Osteoblast (primary cell): ENCODE results near the gene GSTCD. TPM values are rescaled to one million over a fixed set of nuclear protein-coding genes. Genes with fewer than 3 reads are reported as not detected.
"Not testable (repeated sequence)": the region's sequence is repeated elsewhere in the genome, so short reads cannot be mapped to it uniquely, and the experiment has no call there.

Experiments used
- DNase-seq: peaks from one replicate; pipeline ENCODE4 v3.0.0; 2011; ENCODE audit warnings: low spot score, mixed read lengths; ENCODE audit not compliant: insufficient read length; ENCODE audit errors: missing footprints
- H2AFZ ChIP-seq: 2 replicates; pipeline ENCODE4 v1.6.0; 2011; ENCODE audit warnings: mild to moderate bottlenecking, low read length
- H3K27ac ChIP-seq: 2 replicates; pipeline ENCODE4 v1.5.1; 2011; ENCODE audit warnings: mild to moderate bottlenecking, low read depth, low read length, moderate library complexity
- H3K27me3 ChIP-seq: 2 replicates; pipeline ENCODE4 v1.6.0; 2012; ENCODE audit warnings: mild to moderate bottlenecking, control low read depth, inconsistent platforms, low read length, moderate library complexity; ENCODE audit not compliant: insufficient read depth
- H3K36me3 ChIP-seq: 2 replicates; pipeline ENCODE4 v1.5.1; 2011; ENCODE audit warnings: mild to moderate bottlenecking, low read length, control low read depth, moderate library complexity; ENCODE audit not compliant: insufficient read depth
- H3K4me1 ChIP-seq: 2 replicates; pipeline ENCODE4 v1.5.1; 2011; ENCODE audit warnings: mild to moderate bottlenecking, low read length, control low read depth, moderate library complexity; ENCODE audit not compliant: insufficient read depth
- H3K4me2 ChIP-seq: 2 replicates; pipeline ENCODE4 v1.6.0; 2011; ENCODE audit warnings: mild to moderate bottlenecking, low read length; ENCODE audit not compliant: insufficient read depth
- H3K4me3 ChIP-seq: fragments of 200-600 bp; sonication (generic); 3 replicates; pipeline ENCODE4 v1.5.1; 2012; ENCODE audit warnings: mild to moderate bottlenecking, low read length, inconsistent platforms; ENCODE audit not compliant: insufficient read depth
- H3K79me2 ChIP-seq: 2 replicates; pipeline ENCODE4 v1.6.0; 2012; ENCODE audit warnings: mild to moderate bottlenecking, low read length, control low read depth, inconsistent platforms; ENCODE audit not compliant: insufficient read depth
- H3K9me3 ChIP-seq: 2 replicates; pipeline ENCODE4 v1.5.1; 2011; ENCODE audit warnings: low read depth, low read length, control low read depth
- H4K20me1 ChIP-seq: 2 replicates; pipeline ENCODE4 v1.6.0; 2012; ENCODE audit warnings: mild to moderate bottlenecking, low read length, control low read depth; ENCODE audit not compliant: insufficient read depth
- CTCF ChIP-seq: IDR thresholded peaks from 2 replicates; pipeline ENCODE4 v1.5.1; 2011; ENCODE audit warnings: mild to moderate bottlenecking, low read depth, low read length, moderate library complexity; ENCODE audit errors: extremely low read depth
- total RNA-seq: library from RNA; depleted of rRNA; stranded (reverse); fragments of >200 nt; gene quantifications from 2 replicates; pipeline ENCODE4 v1.2.3, GENCODE V29; 2012

The GSTCD gene
- total RNA-seq, 1 donor, result 6.9 TPM

GRCh38 chr4:105845559-105845958 lies 137.0 kb downstream of the GSTCD start:
- Histone ChIP-seq H3K4me3 (no peak overlapping the region), H2AFZ (no peak overlapping the region), H3K27me3 (no peaks in the 10 kb centered on the region), H3K9me3 (no peaks in the 10 kb centered on the region), H3K79me2 (no peaks in the 10 kb centered on the region), H3K4me2 (no peak overlapping the region), H3K4me1 (no peaks in the 10 kb centered on the region), H3K36me3 (no peaks in the 10 kb centered on the region), H4K20me1 (no peaks in the 10 kb centered on the region), H3K27ac (no peak overlapping the region)
- TF ChIP-seq CTCF, result no peak
- DNase-seq, result no peak

- H4K20me1 ChIP-seq, H3K36me3 ChIP-seq, H3K27me3 ChIP-seq, H3K9me3 ChIP-seq, H3K4me1 ChIP-seq, H2AFZ ChIP-seq, H3K27ac ChIP-seq, H3K4me2 ChIP-seq, H3K4me3 ChIP-seq, H3K79me2 ChIP-seq, DNase-seq: not testable (repeated sequence)
These were observed 139.8 kb downstream of the GSTCD start for GRCh38 chr4:105848359-105848758.

- H3K4me3 ChIP-seq, result no peak overlapping the region
- DNase-seq, result no peak
- H3K4me2 ChIP-seq, result no peak overlapping the region
- no peaks in the 10 kb centered on the region for H3K9me3 ChIP-seq
- H3K27me3 ChIP-seq, result no peaks in the 10 kb centered on the region
- H2AFZ ChIP-seq, result no peak overlapping the region
- H3K36me3 ChIP-seq, result no peaks in the 10 kb centered on the region
- no peaks in the 10 kb centered on the region for H4K20me1 ChIP-seq
- no peaks in the 10 kb centered on the region for H3K4me1 ChIP-seq
- no peaks in the 10 kb centered on the region for H3K79me2 ChIP-seq
- H3K27ac ChIP-seq, result no peak overlapping the region
- no peak for TF ChIP-seq CTCF
These were observed 142.6 kb downstream of the GSTCD start for GRCh38 chr4:105851196-105851595.

GRCh38 chr4:105852230-105852629 lies 143.6 kb downstream of the GSTCD start:
- not testable (repeated sequence) for H3K27me3 ChIP-seq, H3K36me3 ChIP-seq, H3K4me3 ChIP-seq, H3K4me1 ChIP-seq, H3K9me3 ChIP-seq, H3K27ac ChIP-seq, H3K79me2 ChIP-seq, H4K20me1 ChIP-seq, H2AFZ ChIP-seq, DNase-seq, H3K4me2 ChIP-seq

- Histone ChIP-seq H3K4me1 (peaks cover 4% of the 10 kb centered on the region), H4K20me1 (no peaks in the 10 kb centered on the region), H3K9me3 (no peaks in the 10 kb centered on the region), H3K27ac (no peak overlapping the region), H3K27me3 (no peaks in the 10 kb centered on the region), H2AFZ (no peak overlapping the region), H3K36me3 (no peaks in the 10 kb centered on the region), H3K79me2 (no peaks in the 10 kb centered on the region), H3K4me3 (no peak overlapping the region), H3K4me2 (no peak overlapping the region)
- DNase-seq, result no peak
- no peak for TF ChIP-seq CTCF
These were observed 150.0 kb downstream of the GSTCD start for GRCh38 chr4:105858466-105859040.
